Right lobe of liver (tissue), 6 donors: ENCODE measurements around the gene GPATCH1. TPM values are rescaled to one million over a fixed set of nuclear protein-coding genes. Genes with fewer than 3 reads are reported as not detected.
A peak's percentile ranks its signal among the peaks of the same experiment; 100 is the strongest.
"Not testable (repeated sequence)": the region's sequence is repeated elsewhere in the genome, so short reads cannot be mapped to it uniquely, and the experiment has no call there.

Experiments
- ATAC-seq, 4 donors: fragments of 200-7000 bp; cut with Tn5 transposase; one replicate each; pipeline ENCODE4 v1.9.1; 2020; ENCODE audit warnings: mild to moderate bottlenecking in 4 of 4, moderate library complexity in 4 of 4
- DNase-seq, 3 donors: peaks; one replicate each; pipeline ENCODE4 v3.0.0-alpha.2; 2020
- H3K27ac ChIP-seq, 3 donors: fragments of 200-600 bp; one replicate each; pipeline ENCODE4 v1.8.0; 2022
- H3K27me3 ChIP-seq, 2 donors: fragments of 200-600 bp; one replicate each; pipeline ENCODE4 v1.8.0; 2022
- H3K36me3 ChIP-seq, 4 donors: fragments of 200-600 bp; sonication (generic) in 1 of 4; one replicate each; pipeline versions ENCODE4 v1.5.1 to v1.8.0; 2017 to 2022; ENCODE audit warnings: control low read depth in 1 of 4
- H3K4me1 ChIP-seq, 4 donors: fragments of 200-600 bp; sonication (generic) in 1 of 4; one replicate each; pipeline versions ENCODE4 v1.5.1 to v1.8.0; 2017 to 2022; ENCODE audit warnings: control low read depth in 1 of 4
- H3K4me3 ChIP-seq, 3 donors: fragments of 200-600 bp; one replicate each; pipeline ENCODE4 v1.8.0; 2022
- H3K9me3 ChIP-seq, 4 donors: fragments of 200-600 bp; sonication (generic) in 1 of 4; one replicate each; pipeline versions ENCODE4 v1.5.1 to v1.8.0; 2017 to 2022; ENCODE audit warnings: control low read depth in 1 of 4
- CTCF ChIP-seq, 4 donors: fragments of 200-600 bp in 3 of 4; fragments of 450-650 bp in 1 of 4; IDR thresholded peaks; one replicate each; pipeline versions ENCODE4 v1.5.1 to v1.8.0; 2016 to 2022; ENCODE audit warnings: antibody characterized with exemption in 4 of 4, mild to moderate bottlenecking in 2 of 4
- POLR2A ChIP-seq: fragments of 450-650 bp; IDR thresholded peaks from one replicate; pipeline ENCODE4 v1.6.1; 2017; ENCODE audit warnings: antibody characterized with exemption, mild to moderate bottlenecking
- WGBS: methylation state at CpG from one replicate; pipeline ENCODE4 v1.1.6; 2018; ENCODE audit warnings: low coverage, low lambda C conversion rate; ENCODE audit not compliant: insufficient coverage; ENCODE audit errors: missing lambda C conversion rate; 5-methylcytosine and 5-hydroxymethylcytosine counted together
- intact Hi-C, 2 donors: fragments of 100-400 bp; cut with DNase I; formaldehyde crosslinking; loops; one replicate each; pipeline versions ENCODE4 v1.11.2 to v1.14.1; 2022
- long read RNA-seq: library from polyadenylated mRNA; unstranded; transcript quantifications from one replicate; pipeline ENCODE4 v2.0.0, GENCODE V29; 2019
- total RNA-seq, 6 experiments: library from RNA; depleted of rRNA in 2 of 6; stranded (reverse); fragments of >200 nt in 2 of 6; fragmentation: NEBNext Ultra II Directional in 3 of 6; extraction: Animal tissue kit (Norgen Biotek cat#: 25700) in 3 of 6; gene quantifications; one replicate each; pipeline versions ENCODE4 v1.1.0 to v1.2.4, GENCODE V29; 2016 to 2023
- donor health status: DM: no; HTN: yes; CAD: no.
- donor health status: DM: no; HTN: no; CAD: no.
- donor health status: DM: no; HTN: no; CAD: no.
- donor health status: DM: no; HTN: yes; CAD: no.
- donor health status: DM: no; HTN: yes; CAD: no.

GPATCH1 gene
- 1 to 10 TPM; 2.5 to 3.9 (median 3.1) TPM for total RNA-seq
- long read RNA-seq, partial matches to known transcripts: 2 of 2 reads
- long read RNA-seq, other reads (novel, unspliced or antisense): 0 of 2 reads

GRCh38 chr19:33080761-33081681 lies at the start of gene GPATCH1:
GPATCH1 (plus strand) TSS chr19:33081181; CDS start chr19:33081194, 13 bp downstream.
- Histone ChIP-seq H3K27me3 (no peaks in the 10 kb centered on the region), H3K27ac (peak within 1 kb of the TSS; percentile 52 to 69 (median 54)), H3K4me1 (peaks cover 0 to 8% (median 3%) of the 10 kb centered on the region in 4 donors), H3K36me3 (no peaks in the 10 kb centered on the region), H3K9me3 (no peaks in the 10 kb centered on the region), H3K4me3 (peak within 1 kb of the TSS; percentile 93 to 95 (median 93))
- WGBS: under 1% methylated on average over 37 of the region's 62 CpGs
- no peak for TF ChIP-seq POLR2A
- no peak for TF ChIP-seq CTCF (IDR thresholded peaks at IDR 0.05)
- intact Hi-C loops: no loop called here
- DNase-seq: peak; percentile 92 to 93 (median 93)
- peak; percentile 97 to 99 (median 99) for ATAC-seq

GRCh38 chr19:33032218-33032781 lies 48.7 kb upstream of the GPATCH1 start:
- no peak for TF ChIP-seq POLR2A
- no peak for TF ChIP-seq CTCF (IDR thresholded peaks at IDR 0.05)
- Histone ChIP-seq H3K9me3 (no peaks in the 10 kb centered on the region), H3K4me3 (no peak overlapping the region), H3K27ac (peak overlapping the region; percentile 8 to 42 (median 38)), H3K36me3 (no peaks in the 10 kb centered on the region), H3K27me3 (no peaks in the 10 kb centered on the region), H3K4me1 (peaks cover 0 to 15% (median 4%) of the 10 kb centered on the region in 4 donors)
- ATAC-seq (peak; percentile 52 to 74 (median 56)), DNase-seq (no peak)
- intact Hi-C loops: no loop called here
- 77% methylated on average over 8 of the region's 8 CpGs for WGBS

GRCh38 chr19:33035461-33035860 lies 45.5 kb upstream of the GPATCH1 start:
- DNase-seq: no peak
- Histone ChIP-seq H3K36me3 (no peaks in the 10 kb centered on the region), H3K27me3 (no peaks in the 10 kb centered on the region), H3K4me3 (no peak overlapping the region), H3K9me3 (no peaks in the 10 kb centered on the region), H3K27ac (no peak overlapping the region), H3K4me1 (peaks cover 0 to 45% (median 18%) of the 10 kb centered on the region in 4 donors)
- 90% methylated on average over 10 of the region's 10 CpGs for WGBS
- no peak for ATAC-seq
- no peak for TF ChIP-seq CTCF (IDR thresholded peaks at IDR 0.05)
- TF ChIP-seq POLR2A: no peak
- intact Hi-C loops: no loop called here

- H3K36me3 ChIP-seq, H3K27me3 ChIP-seq, H3K4me3 ChIP-seq, ATAC-seq, intact Hi-C loops, H3K9me3 ChIP-seq, DNase-seq: not testable (repeated sequence)
- Histone ChIP-seq H3K4me1 (peaks cover 0 to 51% (median 23%) of the 10 kb centered on the region in 4 donors), H3K27ac (peak overlapping the region in 2 of 3 donors; percentile 47 to 53)
- WGBS: 91% methylated on average over 5 of the region's 45 CpGs
These were observed 44.4 kb upstream of the GPATCH1 start for GRCh38 chr19:33036370-33037167.
